ENCODE measurements around the gene CXorf58.

DNA sequence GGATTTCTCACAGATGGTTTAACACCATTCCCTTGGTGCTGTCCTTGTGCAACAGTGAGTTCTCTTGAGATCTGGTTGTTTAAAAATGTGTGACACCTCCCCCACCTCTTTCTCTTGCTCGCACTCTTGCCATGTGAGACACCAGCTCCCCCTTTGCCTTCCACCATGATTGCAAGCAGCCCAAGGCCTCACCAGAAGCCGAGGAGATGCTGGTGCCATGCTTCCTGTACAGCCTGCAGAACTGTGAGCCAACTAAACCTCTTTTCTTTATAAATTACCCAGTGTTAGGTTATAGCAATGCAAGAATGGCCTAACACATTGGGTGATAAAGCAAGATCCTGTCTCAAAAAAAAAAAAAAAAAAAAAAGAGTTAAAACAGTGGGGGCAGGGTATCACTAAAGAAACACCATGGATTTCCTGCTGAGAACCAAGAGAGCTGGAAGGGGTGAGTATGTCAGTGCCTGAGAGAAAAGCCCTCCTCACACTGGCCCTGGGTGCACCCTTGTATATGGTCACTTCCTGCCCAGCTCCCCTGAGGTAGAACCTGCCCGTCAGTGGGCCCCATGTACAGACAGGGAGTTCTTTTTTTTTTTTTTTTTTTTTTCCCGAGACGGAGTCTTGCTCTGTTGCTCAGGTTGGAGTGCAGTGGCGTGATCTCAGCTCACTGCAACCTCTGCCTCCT, 46.5 kb upstream of the CXorf58 start:
- TF ChIP-seq, protein P1, sequence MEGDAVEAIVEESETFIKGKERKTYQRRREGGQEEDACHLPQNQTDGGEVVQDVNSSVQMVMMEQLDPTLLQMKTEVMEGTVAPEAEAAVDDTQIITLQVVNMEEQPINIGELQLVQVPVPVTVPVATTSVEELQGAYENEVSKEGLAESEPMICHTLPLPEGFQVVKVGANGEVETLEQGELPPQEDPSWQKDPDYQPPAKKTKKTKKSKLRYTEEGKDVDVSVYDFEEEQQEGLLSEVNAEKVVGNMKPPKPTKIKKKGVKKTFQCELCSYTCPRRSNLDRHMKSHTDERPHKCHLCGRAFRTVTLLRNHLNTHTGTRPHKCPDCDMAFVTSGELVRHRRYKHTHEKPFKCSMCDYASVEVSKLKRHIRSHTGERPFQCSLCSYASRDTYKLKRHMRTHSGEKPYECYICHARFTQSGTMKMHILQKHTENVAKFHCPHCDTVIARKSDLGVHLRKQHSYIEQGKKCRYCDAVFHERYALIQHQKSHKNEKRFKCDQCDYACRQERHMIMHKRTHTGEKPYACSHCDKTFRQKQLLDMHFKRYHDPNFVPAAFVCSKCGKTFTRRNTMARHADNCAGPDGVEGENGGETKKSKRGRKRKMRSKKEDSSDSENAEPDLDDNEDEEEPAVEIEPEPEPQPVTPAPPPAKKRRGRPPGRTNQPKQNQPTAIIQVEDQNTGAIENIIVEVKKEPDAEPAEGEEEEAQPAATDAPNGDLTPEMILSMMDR (conservative IDR thresholded peaks at IDR 0.05; ENCODE audit: low read length), result no peak
- TF ChIP-seq EZH2phosphoT487 (IDR thresholded peaks at IDR 0.05; ENCODE audit: borderline replicate concordance), result no peak
